ENCODE data around the gene RPS27L.

Gene RPS27L

GRCh38 chr15:63194302-63194701 is 37.0 kb upstream of the RPS27L start:
- no peak overlapping the region for H3K4me3 ChIP-seq (ENCODE audit: low read length)
- no peaks in the 10 kb centered on the region for H3K9me3 ChIP-seq (ENCODE audit: control insufficient read depth, low read depth, low read length)
- H3K27ac ChIP-seq (ENCODE audit: low read length), result no peak overlapping the region
- H3K4me1 ChIP-seq (ENCODE audit: control insufficient read depth, low read depth, low read length), result peaks cover 41% of the 10 kb centered on the region
- H3K36me3 ChIP-seq (ENCODE audit: control insufficient read depth, low read depth, low read length), result no peaks in the 10 kb centered on the region
- no peaks in the 10 kb centered on the region for H3K27me3 ChIP-seq (ENCODE audit: control insufficient read depth, insufficient read depth, low read length)
- no peak overlapping the region for H3K9ac ChIP-seq (ENCODE audit: low read length)

- Histone ChIP-seq H3K27ac (ENCODE audit: low read length) (no peak overlapping the region), H3K36me3 (ENCODE audit: control insufficient read depth, low read depth, low read length) (no peaks in the 10 kb centered on the region), H3K4me1 (ENCODE audit: control insufficient read depth, low read depth, low read length) (peaks cover 38% of the 10 kb centered on the region), H3K4me3 (ENCODE audit: low read length) (no peak overlapping the region), H3K9me3 (ENCODE audit: control insufficient read depth, low read depth, low read length) (no peaks in the 10 kb centered on the region), H3K9ac (ENCODE audit: low read length) (no peak overlapping the region), H3K27me3 (ENCODE audit: control insufficient read depth, insufficient read depth, low read length) (no peaks in the 10 kb centered on the region)
These were observed 35.4 kb upstream of the RPS27L start for GRCh38 chr15:63192619-63193206.

GRCh38 chr15:63191895-63192618 is 34.8 kb upstream of the RPS27L start:
- no peak overlapping the region for H3K9ac ChIP-seq (ENCODE audit: low read length)
- peaks cover 33% of the 10 kb centered on the region for H3K4me1 ChIP-seq (ENCODE audit: control insufficient read depth, low read depth, low read length)
- no peak overlapping the region for H3K27ac ChIP-seq (ENCODE audit: low read length)
- H3K36me3 ChIP-seq (ENCODE audit: control insufficient read depth, low read depth, low read length), result no peaks in the 10 kb centered on the region
- no peaks in the 10 kb centered on the region for H3K27me3 ChIP-seq (ENCODE audit: control insufficient read depth, insufficient read depth, low read length)
- no peak overlapping the region for H3K4me3 ChIP-seq (ENCODE audit: low read length)
- H3K9me3 ChIP-seq (ENCODE audit: control insufficient read depth, low read depth, low read length), result no peaks in the 10 kb centered on the region

- no peak overlapping the region for H3K9ac ChIP-seq (ENCODE audit: low read length)
- H3K4me1 ChIP-seq (ENCODE audit: control insufficient read depth, low read depth, low read length), result peaks cover 25% of the 10 kb centered on the region
- H3K27ac ChIP-seq (ENCODE audit: low read length), result no peak overlapping the region
These were observed 33.7 kb upstream of the RPS27L start for GRCh38 chr15:63190769-63191649.

GRCh38 chr15:63189941-63190768 is 32.9 kb upstream of the RPS27L start:
- no peaks in the 10 kb centered on the region for H3K36me3 ChIP-seq (ENCODE audit: control insufficient read depth, low read depth, low read length)
- H3K9ac ChIP-seq (ENCODE audit: low read length), result peak overlapping the region; percentile 56
- H3K27ac ChIP-seq (ENCODE audit: low read length), result no peak overlapping the region
- peak overlapping the region; percentile 79 for H3K4me3 ChIP-seq (ENCODE audit: low read length)
- no peaks in the 10 kb centered on the region for H3K27me3 ChIP-seq (ENCODE audit: control insufficient read depth, insufficient read depth, low read length)
- H3K9me3 ChIP-seq (ENCODE audit: control insufficient read depth, low read depth, low read length), result no peaks in the 10 kb centered on the region
- H3K4me1 ChIP-seq (ENCODE audit: control insufficient read depth, low read depth, low read length), result peaks cover 25% of the 10 kb centered on the region

More at GRCh38 chr15:63190769-63191649, 33.7 kb upstream of the RPS27L start:
- Histone ChIP-seq H3K36me3 (ENCODE audit: control insufficient read depth, low read depth, low read length) (no peaks in the 10 kb centered on the region), H3K9me3 (ENCODE audit: control insufficient read depth, low read depth, low read length) (no peaks in the 10 kb centered on the region), H3K27me3 (ENCODE audit: control insufficient read depth, insufficient read depth, low read length) (no peaks in the 10 kb centered on the region), H3K4me3 (ENCODE audit: low read length) (peak overlapping the region; percentile 79)

- Histone ChIP-seq H3K9ac (ENCODE audit: low read length) (peak within 1 kb of the TSS; percentile 83), H3K4me3 (ENCODE audit: low read length) (peak within 1 kb of the TSS; percentile 79), H3K36me3 (ENCODE audit: control insufficient read depth, low read depth, low read length) (no peaks in the 10 kb centered on the region), H3K9me3 (ENCODE audit: control insufficient read depth, low read depth, low read length) (no peaks in the 10 kb centered on the region), H3K4me1 (ENCODE audit: control insufficient read depth, low read depth, low read length) (peaks cover 22% of the 10 kb centered on the region), H3K27me3 (ENCODE audit: control insufficient read depth, insufficient read depth, low read length) (no peaks in the 10 kb centered on the region), H3K27ac (ENCODE audit: low read length) (peak within 1 kb of the TSS; percentile 63)
These were observed 31.9 kb upstream of the RPS27L start, which contains the start of gene RAB8B for GRCh38 chr15:63188926-63189871. Gene RAB8B, plus strand, starts transcription at chr15:63189606. Its CDS starts 19 bp downstream, at chr15:63189625.

- no peaks in the 10 kb centered on the region for H3K9me3 ChIP-seq (ENCODE audit: control insufficient read depth, low read depth, low read length)
- H3K9ac ChIP-seq (ENCODE audit: low read length), result peak overlapping the region; percentile 83
- peak overlapping the region; percentile 79 for H3K4me3 ChIP-seq (ENCODE audit: low read length)
- H3K36me3 ChIP-seq (ENCODE audit: control insufficient read depth, low read depth, low read length), result no peaks in the 10 kb centered on the region
- peaks cover 16% of the 10 kb centered on the region for H3K4me1 ChIP-seq (ENCODE audit: control insufficient read depth, low read depth, low read length)
- H3K27me3 ChIP-seq (ENCODE audit: control insufficient read depth, insufficient read depth, low read length), result no peaks in the 10 kb centered on the region
- H3K27ac ChIP-seq (ENCODE audit: low read length), result peak overlapping the region; percentile 63
These were observed 31.1 kb upstream of the RPS27L start for GRCh38 chr15:63188247-63188925.

- no peak overlapping the region for H3K4me3 ChIP-seq (ENCODE audit: low read length)
- H3K9me3 ChIP-seq (ENCODE audit: control insufficient read depth, low read depth, low read length), result no peaks in the 10 kb centered on the region
- H3K4me1 ChIP-seq (ENCODE audit: control insufficient read depth, low read depth, low read length), result peaks cover 16% of the 10 kb centered on the region
- no peak overlapping the region for H3K9ac ChIP-seq (ENCODE audit: low read length)
- H3K27me3 ChIP-seq (ENCODE audit: control insufficient read depth, insufficient read depth, low read length), result no peaks in the 10 kb centered on the region
- H3K27ac ChIP-seq (ENCODE audit: low read length), result no peak overlapping the region
- no peaks in the 10 kb centered on the region for H3K36me3 ChIP-seq (ENCODE audit: control insufficient read depth, low read depth, low read length)
These were observed 30.4 kb upstream of the RPS27L start for GRCh38 chr15:63187589-63188226.

- Histone ChIP-seq H3K4me3 (ENCODE audit: low read length) (no peak overlapping the region), H3K4me1 (ENCODE audit: control insufficient read depth, low read depth, low read length) (peaks cover 16% of the 10 kb centered on the region), H3K27ac (ENCODE audit: low read length) (no peak overlapping the region), H3K9ac (ENCODE audit: low read length) (no peak overlapping the region), H3K9me3 (ENCODE audit: control insufficient read depth, low read depth, low read length) (no peaks in the 10 kb centered on the region), H3K36me3 (ENCODE audit: control insufficient read depth, low read depth, low read length) (no peaks in the 10 kb centered on the region), H3K27me3 (ENCODE audit: control insufficient read depth, insufficient read depth, low read length) (no peaks in the 10 kb centered on the region)
These were observed 28.8 kb upstream of the RPS27L start for GRCh38 chr15:63186065-63186464.
